ENCODE data around the gene PRRT2.
A peak's percentile ranks its signal among the peaks of the same experiment; 100 is the strongest.
"Not testable (repeated sequence)": the region's sequence is repeated elsewhere in the genome, so short reads cannot be mapped to it uniquely, and the experiment has no call there.

PRRT2 gene

DNA sequence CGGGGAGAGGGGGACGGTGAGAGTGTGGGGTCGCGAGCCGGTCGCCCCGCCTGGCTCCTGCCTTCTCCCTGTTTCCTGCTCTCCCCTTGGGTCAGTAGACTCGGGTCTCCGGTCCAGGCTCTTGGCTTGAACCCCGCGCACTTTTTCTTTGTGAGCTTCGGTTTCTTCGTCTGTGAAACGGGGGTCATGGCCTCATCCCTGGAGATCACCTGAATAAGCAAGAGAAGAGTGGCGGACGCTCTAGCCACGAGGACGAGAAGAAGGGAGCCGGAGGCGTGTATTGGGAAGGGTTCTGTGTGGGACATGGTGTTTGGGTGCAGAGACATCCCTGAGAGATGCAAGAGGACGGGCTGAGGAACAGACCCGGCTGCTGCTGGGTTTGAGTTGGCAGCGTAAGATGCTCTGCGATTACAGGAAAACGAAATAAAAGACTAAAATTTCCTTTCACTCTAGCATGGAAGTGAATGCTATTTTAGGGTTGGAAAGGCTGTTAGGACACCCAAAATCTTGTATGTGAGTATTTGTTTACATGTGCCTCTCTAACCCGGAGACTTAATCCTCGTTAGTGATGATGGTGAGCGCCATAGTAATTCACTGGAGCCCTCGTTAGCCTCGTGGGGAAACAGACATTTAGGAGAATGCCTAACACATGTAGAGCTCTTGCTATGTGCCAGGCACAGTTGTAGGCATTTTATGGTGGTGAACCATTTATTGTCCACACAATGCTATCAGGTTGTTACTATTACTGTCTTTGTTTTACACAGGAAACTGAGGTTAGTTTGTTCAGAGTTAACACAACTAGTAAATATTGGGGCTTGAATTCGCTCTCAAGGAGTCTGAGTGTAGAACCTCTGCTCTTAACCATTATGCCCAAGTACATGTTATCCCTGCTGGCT, 20.8 kb upstream of the PRRT2 start:
- Histone ChIP-seq H3K4me1 (ENCODE audit: control insufficient read depth in 1 of 2, insufficient read depth in 2 of 2, low read length in 2 of 2) (peaks cover 28 to 29% of the 10 kb centered on the region in 2 donors), H3K9ac (ENCODE audit: low read depth in 1 of 2, low read length in 2 of 2) (peak overlapping the region; percentile 69 to 81), H3K27me3 (ENCODE audit: control insufficient read depth in 1 of 2, insufficient read depth in 2 of 2, low read length in 2 of 2) (no peaks in the 10 kb centered on the region), H3K4me3 (ENCODE audit: low read depth in 1 of 2, low read length in 2 of 2) (peak overlapping the region; percentile 80 to 97), H3K27ac (ENCODE audit: low read depth, low read length) (no peak overlapping the region), H3K9me3 (ENCODE audit: control insufficient read depth in 1 of 2, low read length in 2 of 2) (no peaks in the 10 kb centered on the region), H3K36me3 (ENCODE audit: control insufficient read depth in 1 of 2, insufficient read depth in 2 of 2, low read length in 2 of 2) (no peaks in the 10 kb centered on the region)

DNA sequence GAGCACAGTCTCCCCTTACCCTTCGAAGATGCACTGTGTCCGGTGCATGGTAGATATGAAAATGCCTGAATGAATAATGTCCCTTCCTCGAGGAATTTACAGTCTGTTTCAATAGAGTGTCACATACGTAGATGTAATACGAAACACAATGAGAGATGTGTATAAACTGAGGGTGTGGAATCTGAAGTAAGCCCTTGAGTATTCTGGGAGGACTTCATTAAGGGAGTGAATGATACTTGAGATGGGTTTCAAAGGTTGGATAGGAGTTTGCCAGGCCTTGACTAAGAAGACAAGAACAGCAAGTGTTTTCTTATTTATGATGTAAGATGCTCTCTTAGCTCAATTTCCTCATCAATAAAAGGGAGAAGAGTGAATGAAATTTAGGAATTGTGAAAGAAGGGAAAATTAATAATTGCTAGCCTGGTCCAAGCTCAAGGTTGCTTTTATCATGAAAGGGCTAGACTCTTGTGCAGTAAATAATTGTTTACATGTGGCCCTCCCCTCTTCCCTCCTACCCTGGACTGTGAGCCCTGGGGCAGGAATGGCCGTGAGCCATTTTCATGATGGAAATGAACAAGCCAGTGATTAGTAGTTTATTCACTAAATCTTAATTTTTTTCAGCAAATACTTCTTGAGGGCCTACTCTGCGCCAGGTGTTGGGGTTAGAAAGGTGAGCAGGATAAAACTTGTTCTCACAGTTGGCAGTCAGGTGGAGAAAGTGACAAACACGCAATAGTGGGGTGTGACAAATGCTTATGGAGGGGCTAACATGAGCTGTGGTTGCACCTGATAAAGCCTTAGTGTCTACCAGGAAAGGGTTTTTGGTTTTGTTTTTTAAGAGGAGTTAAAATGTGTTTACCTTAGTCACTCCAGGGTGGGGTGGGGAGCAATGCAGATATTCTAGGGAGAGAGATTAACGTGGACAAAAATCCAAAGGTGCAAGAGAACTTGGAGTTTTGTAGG, 19.9 kb upstream of the PRRT2 start:
- H3K4me3 ChIP-seq (ENCODE audit: low read depth in 1 of 2, low read length in 2 of 2): peak overlapping the region; percentile 80 to 97
- H3K9ac ChIP-seq (ENCODE audit: low read depth in 1 of 2, low read length in 2 of 2): no peak overlapping the region
- H3K27me3 ChIP-seq (ENCODE audit: control insufficient read depth in 1 of 2, insufficient read depth in 2 of 2, low read length in 2 of 2): no peaks in the 10 kb centered on the region
- peaks cover 0 to 7% of the 10 kb centered on the region in 2 donors for H3K36me3 ChIP-seq (ENCODE audit: control insufficient read depth in 1 of 2, insufficient read depth in 2 of 2, low read length in 2 of 2)
- peaks cover 28 to 29% of the 10 kb centered on the region in 2 donors for H3K4me1 ChIP-seq (ENCODE audit: control insufficient read depth in 1 of 2, insufficient read depth in 2 of 2, low read length in 2 of 2)
- no peaks in the 10 kb centered on the region for H3K9me3 ChIP-seq (ENCODE audit: control insufficient read depth in 1 of 2, low read length in 2 of 2)
- H3K27ac ChIP-seq (ENCODE audit: low read depth, low read length): no peak overlapping the region

DNA sequence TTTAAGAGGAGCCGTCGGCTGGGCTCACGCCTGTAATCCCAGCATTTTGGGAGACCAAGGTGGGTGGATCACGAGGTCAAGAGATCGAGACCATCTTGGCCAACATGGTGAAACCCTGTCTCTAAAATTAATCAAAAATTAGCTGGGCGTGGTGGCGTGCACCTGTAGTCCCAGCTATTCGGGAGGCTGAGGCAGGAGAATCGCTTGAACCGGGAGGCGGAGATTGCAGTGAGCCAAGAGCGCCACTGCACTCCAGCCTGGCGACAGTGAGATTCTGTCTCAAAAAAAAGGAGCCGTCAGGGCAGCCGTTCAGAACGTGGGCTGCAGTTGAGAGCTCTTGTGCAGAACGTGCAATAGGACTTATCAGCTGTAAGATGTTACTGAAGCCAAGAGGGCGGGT, 18.8 kb upstream of the PRRT2 start:
- H3K4me3 ChIP-seq (ENCODE audit: low read depth in 1 of 2, low read length in 2 of 2); H3K9ac ChIP-seq (ENCODE audit: low read depth in 1 of 2, low read length in 2 of 2); H3K27me3 ChIP-seq (ENCODE audit: control insufficient read depth in 1 of 2, insufficient read depth in 2 of 2, low read length in 2 of 2); H3K27ac ChIP-seq (ENCODE audit: low read depth, low read length); H3K9me3 ChIP-seq (ENCODE audit: control insufficient read depth in 1 of 2, low read length in 2 of 2): not testable (repeated sequence)
- Histone ChIP-seq H3K36me3 (ENCODE audit: control insufficient read depth in 1 of 2, insufficient read depth in 2 of 2, low read length in 2 of 2) (peaks cover 3 to 16% of the 10 kb centered on the region in 2 donors), H3K4me1 (ENCODE audit: control insufficient read depth in 1 of 2, insufficient read depth in 2 of 2, low read length in 2 of 2) (peaks cover 28 to 29% of the 10 kb centered on the region in 2 donors)

DNA sequence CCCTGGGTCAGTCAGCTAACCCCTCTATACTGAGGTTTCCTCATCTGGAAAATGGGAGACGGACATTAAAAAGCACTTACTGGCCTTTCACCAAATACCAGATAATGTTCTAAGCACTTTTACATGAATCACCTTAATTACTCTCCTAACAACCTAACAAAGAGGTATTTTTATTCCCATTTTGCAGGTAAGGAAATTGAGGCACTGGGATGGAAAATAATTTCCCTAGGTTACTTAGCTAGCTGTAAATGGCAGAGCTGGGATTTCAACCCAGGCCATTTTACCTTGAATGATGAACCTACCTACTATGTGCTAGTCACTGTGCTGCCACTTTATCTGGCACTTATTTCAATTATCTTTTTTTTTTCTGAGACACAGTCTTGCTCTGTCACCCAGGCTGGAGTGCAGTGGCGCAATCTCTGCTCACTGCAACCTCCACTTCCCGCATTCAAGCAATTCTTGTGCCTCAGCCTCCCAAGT, 17.7 kb upstream of the PRRT2 start:
- Histone ChIP-seq H3K4me3 (ENCODE audit: low read depth in 1 of 2, low read length in 2 of 2) (no peak overlapping the region), H3K9ac (ENCODE audit: low read depth in 1 of 2, low read length in 2 of 2) (no peak overlapping the region), H3K36me3 (ENCODE audit: control insufficient read depth in 1 of 2, insufficient read depth in 2 of 2, low read length in 2 of 2) (peaks cover 11 to 27% of the 10 kb centered on the region in 2 donors), H3K9me3 (ENCODE audit: control insufficient read depth in 1 of 2, low read length in 2 of 2) (no peaks in the 10 kb centered on the region), H3K4me1 (ENCODE audit: control insufficient read depth in 1 of 2, insufficient read depth in 2 of 2, low read length in 2 of 2) (peaks cover 28 to 29% of the 10 kb centered on the region in 2 donors), H3K27ac (ENCODE audit: low read depth, low read length) (no peak overlapping the region), H3K27me3 (ENCODE audit: control insufficient read depth in 1 of 2, insufficient read depth in 2 of 2, low read length in 2 of 2) (no peaks in the 10 kb centered on the region)

DNA sequence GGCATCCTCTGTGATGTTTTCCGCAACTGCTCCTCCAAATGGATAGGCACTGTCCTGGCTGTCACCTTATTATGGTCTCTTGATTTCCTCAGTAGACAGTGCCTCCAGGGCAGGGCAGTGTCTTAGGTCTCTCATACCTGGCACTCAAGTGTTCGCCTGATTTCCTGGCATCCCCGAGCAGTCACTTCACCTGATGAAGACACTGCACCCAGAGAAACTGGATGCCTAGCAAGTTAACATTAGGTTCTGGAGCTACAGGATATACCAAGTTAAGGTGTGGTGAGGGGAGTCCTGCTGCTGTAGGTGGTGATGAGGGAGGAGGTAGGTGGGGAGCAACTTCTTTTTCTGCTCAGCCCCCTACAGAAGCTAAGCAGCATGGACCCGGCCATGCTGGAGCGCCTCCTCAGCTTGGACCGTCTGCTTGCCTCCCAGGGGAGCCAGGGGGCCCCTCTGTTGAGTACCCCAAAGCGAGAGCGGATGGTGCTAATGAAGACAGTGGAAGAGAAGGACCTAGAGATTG, 9.5 kb upstream of the PRRT2 start:
- Histone ChIP-seq H3K4me3 (ENCODE audit: low read depth in 1 of 2, low read length in 2 of 2) (no peak overlapping the region), H3K9me3 (ENCODE audit: control insufficient read depth in 1 of 2, low read length in 2 of 2) (no peaks in the 10 kb centered on the region), H3K27ac (ENCODE audit: low read depth, low read length) (no peak overlapping the region), H3K4me1 (ENCODE audit: control insufficient read depth in 1 of 2, insufficient read depth in 2 of 2, low read length in 2 of 2) (peaks cover 0 to 15% of the 10 kb centered on the region in 2 donors), H3K36me3 (ENCODE audit: control insufficient read depth in 1 of 2, insufficient read depth in 2 of 2, low read length in 2 of 2) (peaks cover 25 to 52% of the 10 kb centered on the region in 2 donors), H3K9ac (ENCODE audit: low read depth in 1 of 2, low read length in 2 of 2) (no peak overlapping the region), H3K27me3 (ENCODE audit: control insufficient read depth in 1 of 2, insufficient read depth in 2 of 2, low read length in 2 of 2) (no peaks in the 10 kb centered on the region)

DNA sequence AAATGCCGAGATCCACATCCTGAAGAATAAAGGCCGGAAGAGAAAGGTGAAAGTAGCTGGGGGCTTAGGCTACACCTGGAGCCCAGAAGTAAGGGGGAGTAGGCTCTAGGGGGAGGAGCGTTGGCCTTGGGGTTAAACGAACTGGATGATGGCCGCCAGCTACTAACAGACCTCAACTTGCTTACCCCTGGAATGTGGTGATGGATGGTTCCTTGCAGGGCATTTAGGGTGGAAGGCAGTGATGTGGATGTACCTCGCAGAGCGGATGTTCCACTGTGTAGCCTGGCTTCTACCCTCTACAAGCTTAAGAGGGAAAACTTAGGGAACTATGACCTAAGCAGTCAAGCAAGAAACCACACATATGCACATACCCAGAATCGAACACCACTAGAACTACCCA, 8.0 kb upstream of the PRRT2 start:
- peaks cover 23 to 43% of the 10 kb centered on the region in 2 donors for H3K36me3 ChIP-seq (ENCODE audit: control insufficient read depth in 1 of 2, insufficient read depth in 2 of 2, low read length in 2 of 2)
- H3K9ac ChIP-seq (ENCODE audit: low read depth in 1 of 2, low read length in 2 of 2): peak overlapping the region in 1 of 2 donors; percentile 99
- H3K4me3 ChIP-seq (ENCODE audit: low read depth in 1 of 2, low read length in 2 of 2): no peak overlapping the region

DNA sequence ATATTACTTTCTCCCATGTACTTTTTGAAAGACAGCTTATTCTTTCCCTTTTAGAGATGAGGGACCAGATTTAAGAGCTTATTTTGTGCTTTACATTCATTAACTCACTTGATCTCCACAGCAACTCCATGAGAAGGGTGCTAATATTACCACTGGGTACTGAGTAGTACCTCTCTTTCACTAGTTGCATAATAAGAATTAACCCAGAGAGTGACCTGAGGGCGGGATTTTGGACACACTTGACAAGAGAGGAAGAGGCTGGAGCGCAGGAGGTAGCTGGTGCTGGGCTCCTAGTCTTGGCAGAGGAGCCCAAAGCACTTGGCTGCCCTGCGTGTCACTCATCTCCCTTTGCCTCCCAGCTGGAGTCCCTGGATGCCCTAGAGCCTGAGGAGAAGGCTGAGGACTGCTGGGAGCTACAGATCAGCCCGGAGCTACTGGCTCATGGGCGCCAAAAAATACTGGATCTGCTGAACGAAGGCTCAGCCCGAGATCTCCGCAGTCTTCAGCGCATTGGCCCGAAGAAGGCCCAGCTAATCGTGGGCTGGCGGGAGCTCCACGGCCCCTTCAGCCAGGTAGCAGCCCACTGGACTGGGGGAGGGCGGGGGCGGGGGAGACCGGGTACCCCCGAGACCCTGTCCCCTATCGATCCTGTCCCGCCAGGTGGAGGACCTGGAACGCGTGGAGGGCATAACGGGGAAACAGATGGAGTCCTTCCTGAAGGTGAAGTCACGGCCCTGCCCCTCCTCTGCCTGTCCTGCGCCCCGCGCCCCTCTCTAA, 7.3 kb upstream of the PRRT2 start:
- Histone ChIP-seq H3K27ac (ENCODE audit: low read depth, low read length) (peak overlapping the region; percentile 94), H3K9me3 (ENCODE audit: control insufficient read depth in 1 of 2, low read length in 2 of 2) (no peaks in the 10 kb centered on the region), H3K9ac (ENCODE audit: low read depth in 1 of 2, low read length in 2 of 2) (peak overlapping the region; percentile 91 to 99), H3K4me1 (ENCODE audit: control insufficient read depth in 1 of 2, insufficient read depth in 2 of 2, low read length in 2 of 2) (peaks cover 17 to 34% of the 10 kb centered on the region in 2 donors), H3K4me3 (ENCODE audit: low read depth in 1 of 2, low read length in 2 of 2) (peak overlapping the region; percentile 97 to 98), H3K27me3 (ENCODE audit: control insufficient read depth in 1 of 2, insufficient read depth in 2 of 2, low read length in 2 of 2) (no peaks in the 10 kb centered on the region), H3K36me3 (ENCODE audit: control insufficient read depth in 1 of 2, insufficient read depth in 2 of 2, low read length in 2 of 2) (peaks cover 19 to 41% of the 10 kb centered on the region in 2 donors)

More for the DNA sequence above, 8.0 kb upstream of the PRRT2 start:
- Histone ChIP-seq H3K9me3 (ENCODE audit: control insufficient read depth in 1 of 2, low read length in 2 of 2) (no peaks in the 10 kb centered on the region), H3K4me1 (ENCODE audit: control insufficient read depth in 1 of 2, insufficient read depth in 2 of 2, low read length in 2 of 2) (peaks cover 12 to 29% of the 10 kb centered on the region in 2 donors), H3K27me3 (ENCODE audit: control insufficient read depth in 1 of 2, insufficient read depth in 2 of 2, low read length in 2 of 2) (no peaks in the 10 kb centered on the region), H3K27ac (ENCODE audit: low read depth, low read length) (no peak overlapping the region)

DNA sequence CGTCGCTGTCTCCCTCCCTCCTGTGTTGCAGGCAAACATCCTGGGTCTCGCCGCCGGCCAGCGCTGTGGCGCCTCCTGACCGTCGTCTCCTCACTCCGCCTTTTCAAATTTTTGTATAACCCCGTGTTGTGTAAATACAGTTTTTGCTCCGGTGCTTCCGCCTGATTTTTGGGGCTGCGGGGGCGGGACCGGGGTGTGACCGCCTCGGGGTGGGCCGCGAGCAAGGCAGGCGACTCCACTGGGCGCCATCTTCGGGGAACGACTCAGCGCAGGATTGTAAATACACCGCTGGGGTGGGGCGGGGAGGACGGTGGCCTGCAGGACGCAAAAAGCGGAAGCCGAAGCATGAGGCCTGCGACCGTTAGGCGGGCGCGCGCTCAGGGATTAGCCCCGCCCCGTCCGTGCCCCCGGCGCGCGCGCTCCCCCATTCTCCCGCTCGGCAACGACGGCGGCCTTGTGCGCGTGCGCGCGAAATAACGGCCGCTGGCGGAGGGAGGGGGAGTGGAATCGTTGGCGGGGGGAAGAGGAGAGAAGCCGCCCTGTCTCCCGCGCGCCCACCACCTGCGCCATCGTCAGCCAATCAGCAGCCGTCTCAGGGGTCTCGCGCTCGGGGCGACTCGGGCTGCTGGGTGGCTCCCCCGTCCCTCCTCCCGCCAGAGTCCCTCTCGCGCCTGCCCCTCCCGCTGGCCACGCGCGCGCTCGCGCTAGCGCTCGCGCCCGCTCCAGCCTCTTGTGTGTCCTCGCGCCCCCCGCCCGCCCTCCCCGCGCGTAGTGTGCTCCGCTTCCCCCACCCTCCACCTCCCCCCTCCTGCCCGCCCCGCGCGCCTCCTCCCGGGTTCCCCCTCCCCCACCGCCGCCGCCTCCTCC, 6.5 kb upstream of the PRRT2 start:
- peaks cover 25 to 41% of the 10 kb centered on the region in 2 donors for H3K36me3 ChIP-seq (ENCODE audit: control insufficient read depth in 1 of 2, insufficient read depth in 2 of 2, low read length in 2 of 2)
- H3K4me1 ChIP-seq (ENCODE audit: control insufficient read depth in 1 of 2, insufficient read depth in 2 of 2, low read length in 2 of 2): peaks cover 24 to 42% of the 10 kb centered on the region in 2 donors
- peak overlapping the region; percentile 97 to 98 for H3K4me3 ChIP-seq (ENCODE audit: low read depth in 1 of 2, low read length in 2 of 2)
- H3K9ac ChIP-seq (ENCODE audit: low read depth in 1 of 2, low read length in 2 of 2): peak overlapping the region; percentile 91 to 99
- H3K9me3 ChIP-seq (ENCODE audit: control insufficient read depth in 1 of 2, low read length in 2 of 2): no peaks in the 10 kb centered on the region
- H3K27me3 ChIP-seq (ENCODE audit: control insufficient read depth in 1 of 2, insufficient read depth in 2 of 2, low read length in 2 of 2): no peaks in the 10 kb centered on the region
- peak overlapping the region; percentile 97 for H3K27ac ChIP-seq (ENCODE audit: low read depth, low read length)
